Fibroblast of lung (primary cell): ENCODE measurements around the gene HOXC10. TPM values are rescaled to one million over a fixed set of nuclear protein-coding genes. Genes with fewer than 3 reads are reported as not detected.

Source experiments
- DNase-seq, 2 donors: peaks; one replicate each; pipeline versions ENCODE4 v3.0.0 to v3.0.0-alpha.2; 2010; ENCODE audit warnings: low read depth in 2 of 2
- H2AFZ ChIP-seq: 2 replicates; pipeline ENCODE4 v1.5.1; 2012; ENCODE audit warnings: low read length, control low read depth, inconsistent platforms
- H3K27ac ChIP-seq: 2 replicates; pipeline ENCODE4 v1.5.1; 2011; ENCODE audit warnings: low read length, control low read depth; ENCODE audit not compliant: insufficient read depth
- H3K27me3 ChIP-seq: 2 replicates; pipeline ENCODE4 v1.5.1; 2011; ENCODE audit warnings: mild to moderate bottlenecking, low read length; ENCODE audit not compliant: control insufficient read depth, insufficient read depth
- H3K36me3 ChIP-seq: 2 replicates; pipeline ENCODE4 v1.5.1; 2011; ENCODE audit warnings: low read length; ENCODE audit not compliant: control insufficient read depth, insufficient read depth
- H3K4me1 ChIP-seq: 2 replicates; pipeline ENCODE4 v1.5.1; 2011; ENCODE audit warnings: low read length; ENCODE audit not compliant: control insufficient read depth, insufficient read depth; ENCODE audit errors: extremely low read depth
- H3K4me2 ChIP-seq: 2 replicates; pipeline ENCODE4 v1.5.1; 2011; ENCODE audit warnings: low read length, control low read depth; ENCODE audit not compliant: insufficient read depth; ENCODE audit errors: extremely low read depth
- H3K4me3 ChIP-seq, 4 experiments: fragments of 200-600 bp in 1 of 4; sonication (generic) in 1 of 4; replicated peaks in 1 of 4; 2 replicates each; pipeline ENCODE4 v1.5.1; 2011 to 2016; ENCODE audit warnings: low read length in 4 of 4, low read depth in 3 of 4, mild to moderate bottlenecking in 3 of 4, control low read depth in 2 of 4, inconsistent platforms in 1 of 4, mixed read lengths in 1 of 4; ENCODE audit not compliant: insufficient read depth in 1 of 4; ENCODE audit errors: control extremely low read depth in 1 of 4
- H3K79me2 ChIP-seq: 2 replicates; pipeline ENCODE4 v1.5.1; 2012; ENCODE audit warnings: mild to moderate bottlenecking, low read length, inconsistent platforms; ENCODE audit not compliant: control insufficient read depth, insufficient read depth
- H3K9ac ChIP-seq: 2 replicates; pipeline ENCODE4 v1.5.1; 2011; ENCODE audit warnings: mild to moderate bottlenecking, low read length, control low read depth; ENCODE audit not compliant: insufficient read depth
- H3K9me3 ChIP-seq: 2 replicates; pipeline ENCODE4 v1.5.1; 2012; ENCODE audit warnings: low read depth, low read length; ENCODE audit not compliant: control insufficient read depth, insufficient read depth
- H4K20me1 ChIP-seq: 2 replicates; pipeline ENCODE4 v1.5.1; 2011; ENCODE audit warnings: low read length; ENCODE audit not compliant: control insufficient read depth, insufficient read depth; ENCODE audit errors: extremely low read depth
- CTCF ChIP-seq, 2 donors: IDR thresholded peaks in 1 of 2; conservative IDR thresholded peaks in 1 of 2; 1 replicate in 1 of 2; 2 replicates in 1 of 2; pipeline ENCODE4 v1.5.1; 2011 to 2012; ENCODE audit warnings: low read length in 2 of 2, control low read depth in 1 of 2, inconsistent platforms in 1 of 2, low read depth in 1 of 2, mild to moderate bottlenecking in 1 of 2
- EZH2 ChIP-seq: IDR thresholded peaks from 2 replicates; pipeline ENCODE4 v1.5.1; 2012; ENCODE audit warnings: low read length, control low read depth, mild to moderate bottlenecking; ENCODE audit errors: missing control alignments
- polyA plus RNA-seq, 2 donors: library from polyadenylated mRNA; depleted of rRNA in 1 of 2; stranded (reverse) in 1 of 2; unstranded in 1 of 2; fragments of >200 nt; gene quantifications; 2 replicates each; pipeline ENCODE4 v1.2.1, GENCODE V29; 2011 to 2012; ENCODE audit warnings: missing spikeins in 1 of 2
- total RNA-seq: library from RNA; depleted of rRNA; stranded (reverse); fragments of >200 nt; gene quantifications from 2 replicates; pipeline ENCODE4 v1.2.1, GENCODE V29; 2014

HOXC10 gene
- total and polyA plus RNA-seq, 2 donors (not counting 1 experiment from before 2014, with no cell fraction given), result 0.06 TPM; not detected in 1

DNA sequence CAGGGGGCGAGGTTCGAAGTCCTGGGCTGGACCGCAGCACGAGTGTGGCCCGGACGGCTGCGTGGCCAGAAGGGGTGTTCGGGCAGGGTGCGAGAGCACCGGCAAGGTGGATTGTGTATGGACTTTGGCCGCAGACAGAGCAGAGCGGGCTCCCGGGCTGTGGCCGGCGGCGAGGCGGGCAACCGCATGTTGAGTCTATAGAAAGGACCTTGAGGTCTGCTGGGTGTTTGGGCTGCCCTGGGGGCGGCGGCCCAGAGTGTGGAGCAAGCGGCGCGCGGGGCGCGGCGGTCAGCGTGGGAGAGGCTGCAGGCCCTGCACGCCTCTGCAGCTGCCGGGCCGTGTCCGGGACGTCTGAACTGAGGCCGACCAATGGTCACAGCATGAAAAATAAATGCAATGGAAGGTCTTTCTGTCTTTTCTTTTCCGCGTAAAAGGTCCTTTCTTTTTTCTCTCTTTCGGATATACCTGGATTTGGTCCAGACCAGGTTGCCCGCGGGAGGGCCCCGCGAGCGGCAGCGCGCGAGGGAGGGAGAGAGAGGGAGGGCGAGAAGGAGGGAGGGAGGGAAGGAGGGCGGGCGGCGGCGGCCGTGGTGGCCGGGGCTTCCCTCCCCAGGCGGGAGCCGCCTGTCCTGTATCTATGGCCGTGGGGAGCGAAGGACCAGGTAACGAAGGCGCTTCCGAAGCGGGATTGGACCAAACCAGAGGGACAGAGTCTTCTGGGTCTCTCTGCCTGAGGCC lies 9.5 kb downstream of the HOXC10 start:
- Histone ChIP-seq H3K4me3 (no peak overlapping the region), H3K9me3 (no peaks in the 10 kb centered on the region), H3K9ac (no peak overlapping the region), H3K27me3 (peaks cover 88% of the 10 kb centered on the region), H3K27ac (no peak overlapping the region), H2AFZ (no peak overlapping the region), H4K20me1 (no peaks in the 10 kb centered on the region), H3K4me1 (no peaks in the 10 kb centered on the region), H3K4me2 (peak overlapping the region; percentile 44), H3K79me2 (no peaks in the 10 kb centered on the region), H3K36me3 (no peaks in the 10 kb centered on the region)
- DNase-seq, result no peak
- TF ChIP-seq EZH2, result peak; percentile 77
- TF ChIP-seq CTCF (conservative IDR thresholded peaks at IDR 0.05 in 1 of 2, IDR thresholded peaks at IDR 0.05 in 1 of 2; ENCODE audit: low read depth in 1 of 2, low read length in 2 of 2), result no peak

DNA sequence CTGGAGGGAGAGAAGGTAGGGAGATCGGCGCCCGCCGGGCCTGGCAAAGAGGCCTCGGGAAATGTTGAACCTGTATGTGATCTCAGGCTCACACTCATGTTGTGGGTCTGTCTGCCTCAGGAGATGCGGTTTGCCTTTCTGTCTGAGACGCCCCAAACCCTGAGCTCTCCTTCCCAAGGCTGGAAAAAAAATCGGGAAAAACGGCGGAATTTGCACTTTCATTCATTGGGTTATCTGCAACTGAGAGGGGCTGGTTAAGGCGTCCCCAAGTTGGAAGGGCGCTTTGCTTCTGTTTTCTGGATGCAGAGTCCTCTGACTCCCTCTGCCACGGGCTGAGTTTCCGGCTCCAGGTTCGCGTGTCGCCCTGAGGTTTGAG lies 10.0 kb downstream of the HOXC10 start:
- TF ChIP-seq EZH2 (peak; percentile 97), CTCF (conservative IDR thresholded peaks at IDR 0.05 in 1 of 2, IDR thresholded peaks at IDR 0.05 in 1 of 2; ENCODE audit: low read depth in 1 of 2, low read length in 2 of 2) (no peak)
- H3K4me1 ChIP-seq, result no peaks in the 10 kb centered on the region
- peak overlapping the region in 1 of 4 experiments; percentile 7 for H3K4me3 ChIP-seq
- no peak overlapping the region for H2AFZ ChIP-seq
- H3K9me3 ChIP-seq, result no peaks in the 10 kb centered on the region
- no peak for DNase-seq
- H3K27me3 ChIP-seq, result peaks cover 88% of the 10 kb centered on the region
- no peaks in the 10 kb centered on the region for H3K36me3 ChIP-seq
- H3K79me2 ChIP-seq, result no peaks in the 10 kb centered on the region
- H4K20me1 ChIP-seq, result no peaks in the 10 kb centered on the region
- H3K9ac ChIP-seq, result no peak overlapping the region
- H3K27ac ChIP-seq, result no peak overlapping the region
- H3K4me2 ChIP-seq, result peak overlapping the region; percentile 44

DNA sequence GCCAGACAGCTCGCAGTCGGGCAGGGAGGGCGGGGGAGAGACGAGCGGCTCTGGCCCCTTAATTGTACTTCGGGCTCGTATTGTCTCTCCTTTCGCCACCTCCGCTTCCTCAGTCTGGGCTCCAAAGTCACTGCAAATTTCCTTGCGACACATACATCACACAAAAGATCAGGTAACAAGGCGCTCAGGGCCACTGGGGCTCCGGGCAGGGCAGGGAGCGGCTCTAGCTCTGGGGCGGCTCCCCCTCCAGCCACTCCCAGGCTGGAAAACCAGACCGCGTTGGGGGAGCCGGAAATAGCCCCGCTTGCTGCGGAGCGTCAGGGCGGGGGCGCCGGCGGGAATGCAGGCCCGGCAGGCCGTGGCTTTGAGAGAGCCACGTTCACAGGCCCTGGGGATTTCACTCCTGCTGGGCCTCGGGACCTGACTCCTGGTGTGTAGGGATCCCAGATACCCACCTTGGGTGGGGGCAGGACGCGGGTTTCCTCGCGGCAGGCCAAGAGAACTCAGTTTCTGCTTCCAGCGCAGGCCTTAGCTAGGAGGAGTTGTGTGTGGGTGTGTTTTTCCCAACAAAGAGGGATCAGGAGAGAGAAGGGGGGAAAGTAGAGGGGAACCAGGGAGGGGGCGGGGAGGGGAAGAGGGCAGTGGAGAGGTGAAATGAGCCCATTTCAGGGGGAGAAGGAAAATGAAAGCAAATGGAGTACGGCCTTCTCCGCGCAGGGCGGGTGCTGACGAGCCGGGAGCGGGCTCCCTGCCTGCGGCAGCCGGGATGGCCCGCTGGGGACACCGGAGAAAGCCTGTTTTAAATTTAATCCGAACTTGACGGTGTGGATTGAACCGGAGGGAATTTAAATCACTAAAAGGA lies 10.7 kb downstream of the HOXC10 start:
- peak overlapping the region; percentile 71 for H3K4me2 ChIP-seq
- no peak overlapping the region for H3K27ac ChIP-seq
- peak overlapping the region; percentile 13 to 45 (median 38) for H3K4me3 ChIP-seq
- no peaks in the 10 kb centered on the region for H3K9me3 ChIP-seq
- H2AFZ ChIP-seq, result peak overlapping the region; percentile 69
- no peak for TF ChIP-seq CTCF (conservative IDR thresholded peaks at IDR 0.05 in 1 of 2, IDR thresholded peaks at IDR 0.05 in 1 of 2; ENCODE audit: low read depth in 1 of 2, low read length in 2 of 2)
- TF ChIP-seq EZH2, result peak; percentile 8
- peak overlapping the region; percentile 58 for H3K9ac ChIP-seq
- no peaks in the 10 kb centered on the region for H3K4me1 ChIP-seq
- H3K27me3 ChIP-seq, result peaks cover 88% of the 10 kb centered on the region
- H3K79me2 ChIP-seq, result no peaks in the 10 kb centered on the region
- no peaks in the 10 kb centered on the region for H3K36me3 ChIP-seq
- H4K20me1 ChIP-seq, result no peaks in the 10 kb centered on the region
- DNase-seq, result no peak
